ENCODE results near the gene DNAJC15.
"Not testable (repeated sequence)": the region's sequence is repeated elsewhere in the genome, so short reads cannot be mapped to it uniquely, and the experiment has no call there.

DNAJC15 gene

GRCh38 chr13:43045302-43045773, 22.0 kb downstream of the DNAJC15 start:
- not testable (repeated sequence) for DNase-seq (ENCODE audit: low read depth in 3 of 3)

GRCh38 chr13:43046259-43046658, 22.9 kb downstream of the DNAJC15 start:
- no peak for DNase-seq (ENCODE audit: low read depth in 3 of 3)

DNA sequence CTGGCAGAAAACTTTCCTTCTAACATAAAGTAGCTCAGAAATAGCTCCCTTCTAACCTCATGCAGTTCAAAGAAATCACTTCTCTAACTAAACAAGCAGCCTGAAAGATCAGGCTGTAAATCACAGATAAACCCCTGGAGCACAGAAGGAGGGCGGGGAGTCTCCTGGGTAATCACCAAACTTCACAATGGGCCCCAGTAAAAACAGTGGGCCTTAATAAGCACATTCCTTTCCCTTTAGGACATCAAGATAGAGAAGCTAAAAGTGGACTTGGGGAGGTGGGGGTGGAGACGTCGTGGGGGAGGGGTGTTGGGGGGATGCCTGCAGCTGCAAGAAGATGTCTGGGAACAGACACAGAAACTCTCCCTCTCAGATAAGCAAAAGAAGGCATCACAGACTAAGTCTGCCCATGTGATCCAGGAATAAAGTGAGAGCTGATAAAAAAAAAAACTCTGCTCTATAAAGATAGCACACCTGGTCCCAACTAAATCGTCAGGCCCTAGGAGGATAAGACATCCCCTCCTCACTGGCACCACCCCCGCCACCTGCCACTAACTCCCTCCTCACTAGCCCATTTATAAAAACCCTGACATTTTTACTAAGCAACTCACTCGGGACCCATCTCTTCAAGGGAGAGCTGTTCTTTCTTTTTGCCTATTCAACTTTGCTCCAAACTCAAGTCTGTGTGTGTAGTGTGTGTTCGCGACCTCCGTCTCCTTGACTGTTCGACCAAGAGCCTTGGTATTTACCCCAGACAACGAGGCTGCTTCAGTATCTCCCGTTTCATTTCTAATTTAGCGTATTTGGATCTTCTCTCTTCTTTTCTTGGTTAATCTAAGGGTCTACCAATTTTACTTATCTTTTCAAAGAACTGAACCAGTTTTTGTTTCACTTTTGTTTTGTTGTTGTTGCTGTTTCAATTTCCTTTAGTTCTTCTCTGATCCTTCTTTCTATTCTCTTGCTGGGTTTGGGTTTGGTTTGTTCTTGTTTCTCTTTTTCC, 31.7 kb downstream of the DNAJC15 start:
- no peak for DNase-seq (ENCODE audit: low read depth in 3 of 3)

DNA sequence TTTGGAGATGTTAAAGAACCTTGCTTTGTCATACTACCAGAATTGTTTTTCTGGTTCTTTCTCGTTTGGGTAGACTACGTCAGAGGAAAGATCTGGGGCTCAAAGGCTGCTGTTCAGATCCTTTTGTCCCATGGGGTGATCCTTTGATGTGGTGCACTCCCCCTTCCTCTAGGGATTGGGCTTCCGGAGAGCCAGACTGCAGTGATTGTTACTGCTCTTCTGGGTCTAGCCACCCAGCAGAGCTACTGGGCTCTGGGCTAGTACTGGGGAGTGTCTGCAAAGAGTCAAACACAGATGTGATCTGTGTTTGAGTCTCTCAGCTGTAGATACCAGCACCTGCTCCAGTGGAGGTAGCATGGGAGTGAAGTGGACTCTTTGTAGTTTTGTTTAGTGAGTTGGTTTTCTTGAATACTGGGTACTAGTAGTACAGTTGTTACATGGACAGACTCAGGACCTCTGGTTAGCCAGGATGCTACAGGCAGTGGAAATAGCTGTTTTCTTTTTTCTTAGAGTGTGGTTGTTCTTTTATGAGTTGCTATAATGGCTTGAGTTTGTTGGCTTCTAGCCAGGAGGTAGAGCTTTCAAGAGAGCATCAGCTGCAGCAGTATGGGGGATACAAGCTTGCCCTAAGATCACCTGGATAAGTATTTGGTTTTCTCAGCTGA, 34.4 kb downstream of the DNAJC15 start:
- DNase-seq (ENCODE audit: low read depth in 3 of 3): no peak

GRCh38 chr13:43058318-43058674, 34.9 kb downstream of the DNAJC15 start:
- DNase-seq (ENCODE audit: low read depth in 3 of 3): no peak

DNA sequence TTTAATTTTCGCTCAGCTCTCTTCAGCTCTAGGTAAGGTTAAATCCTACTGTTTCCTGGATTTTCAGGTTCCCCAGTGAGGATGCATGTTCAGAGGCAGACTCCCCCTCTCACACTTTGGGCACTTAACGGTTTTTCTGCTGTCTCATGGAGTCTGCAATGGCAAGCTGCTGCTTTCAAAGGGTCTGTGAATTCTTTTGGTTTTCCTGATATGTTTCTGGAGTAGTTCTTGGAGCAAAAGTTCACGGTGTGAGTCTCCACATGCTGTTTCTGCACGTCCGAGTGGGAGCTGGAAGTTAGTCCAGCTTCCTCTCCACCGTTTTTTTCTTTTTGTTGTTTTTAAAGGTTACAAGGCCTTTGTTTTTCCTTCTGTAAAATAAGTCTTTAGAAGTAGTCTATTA, 35.4 kb downstream of the DNAJC15 start:
- no peak for DNase-seq (ENCODE audit: low read depth in 3 of 3)

GRCh38 chr13:43059779-43060178, 36.4 kb downstream of the DNAJC15 start:
- not testable (repeated sequence) for DNase-seq (ENCODE audit: low read depth in 3 of 3)

- DNase-seq (ENCODE audit: low read depth in 3 of 3): not testable (repeated sequence)
Observed at GRCh38 chr13:43060806-43061205, 37.4 kb downstream of the DNAJC15 start.

DNA sequence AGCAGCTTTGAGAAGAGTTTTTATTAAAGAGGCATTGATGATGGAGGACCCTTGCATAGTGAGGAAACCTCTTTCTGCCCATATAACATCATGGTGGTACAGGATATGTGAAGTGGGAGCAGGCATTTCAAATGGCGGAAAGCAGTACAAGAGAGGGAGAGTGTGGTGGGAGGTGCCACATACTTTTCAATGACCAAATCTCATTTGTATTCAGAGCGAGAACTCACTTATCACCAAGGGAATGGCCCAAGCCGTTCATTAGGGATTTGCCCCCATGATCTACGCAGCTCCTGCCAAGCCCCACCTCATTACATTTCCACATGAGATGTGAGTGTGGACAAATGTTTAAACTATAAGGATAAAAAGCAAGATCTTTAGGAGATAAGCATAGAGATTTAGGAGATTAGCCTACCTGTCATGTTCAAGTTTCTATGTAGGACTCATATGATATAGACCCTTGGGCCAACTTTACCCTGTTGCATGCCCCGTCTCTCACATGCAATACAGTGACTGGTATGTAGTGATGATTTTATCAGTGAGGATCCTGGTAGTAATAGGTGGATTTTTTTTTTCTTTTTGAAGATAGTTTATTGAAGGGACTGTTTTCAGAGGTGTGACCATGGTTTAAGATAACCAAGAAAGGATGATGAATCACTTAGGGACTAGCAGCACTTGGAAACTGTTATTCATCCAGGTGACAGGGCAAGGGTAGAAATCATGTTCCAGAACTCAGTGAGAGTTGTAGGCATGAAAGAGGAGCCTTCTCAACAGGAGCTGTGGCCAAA, 38.3 kb downstream of the DNAJC15 start:
- DNase-seq (ENCODE audit: low read depth in 3 of 3): no peak

DNA sequence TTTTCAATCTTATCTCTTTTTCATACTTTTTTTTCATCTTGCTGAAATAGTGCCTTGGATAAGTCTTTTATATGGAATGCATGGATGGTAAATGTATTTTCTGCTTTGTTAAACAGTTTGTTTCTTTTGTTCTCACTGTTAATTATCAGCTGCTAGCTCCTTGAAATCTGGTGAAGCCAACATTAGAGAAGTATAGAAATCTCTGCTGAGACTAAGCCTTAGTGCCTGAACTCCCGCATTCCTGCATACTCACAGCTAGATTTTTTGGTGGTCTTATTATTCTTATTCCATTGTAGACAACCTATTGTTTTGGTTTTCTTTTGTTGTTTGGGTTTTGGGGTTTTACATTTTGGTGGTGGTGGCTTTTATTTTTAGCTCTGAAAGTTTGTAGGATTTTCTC, 48.4 kb downstream of the DNAJC15 start:
- no peak for DNase-seq (ENCODE audit: low read depth in 3 of 3)

- no peak for DNase-seq (ENCODE audit: low read depth in 3 of 3)
Observed at GRCh38 chr13:43072394-43072793, 49.0 kb downstream of the DNAJC15 start.

GRCh38 chr13:43074824-43075510, 51.6 kb downstream of the DNAJC15 start:
- DNase-seq (ENCODE audit: low read depth in 3 of 3): no peak

DNA sequence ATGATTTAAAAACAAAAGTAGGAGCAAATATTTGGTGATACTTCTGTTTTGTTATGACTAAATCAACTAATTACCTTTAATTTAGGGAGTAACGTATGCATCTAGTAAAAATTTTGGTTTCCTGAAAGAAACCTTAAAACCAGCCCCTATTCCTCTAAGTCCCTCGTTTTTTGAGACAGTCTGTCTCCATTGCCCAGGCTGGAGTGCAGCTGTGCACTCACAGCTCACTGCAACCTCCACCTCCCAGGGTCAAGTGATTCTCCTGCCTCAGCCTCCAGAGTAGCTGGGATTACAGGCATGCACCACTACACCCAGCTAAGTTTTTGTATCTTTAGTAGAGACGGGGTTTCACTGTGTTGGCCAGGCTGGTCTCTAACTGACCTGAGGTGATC, 52.1 kb downstream of the DNAJC15 start:
- DNase-seq (ENCODE audit: low read depth in 3 of 3): not testable (repeated sequence)

GRCh38 chr13:43077046-43077445, 53.7 kb downstream of the DNAJC15 start:
- no peak for DNase-seq (ENCODE audit: low read depth in 3 of 3)

DNA sequence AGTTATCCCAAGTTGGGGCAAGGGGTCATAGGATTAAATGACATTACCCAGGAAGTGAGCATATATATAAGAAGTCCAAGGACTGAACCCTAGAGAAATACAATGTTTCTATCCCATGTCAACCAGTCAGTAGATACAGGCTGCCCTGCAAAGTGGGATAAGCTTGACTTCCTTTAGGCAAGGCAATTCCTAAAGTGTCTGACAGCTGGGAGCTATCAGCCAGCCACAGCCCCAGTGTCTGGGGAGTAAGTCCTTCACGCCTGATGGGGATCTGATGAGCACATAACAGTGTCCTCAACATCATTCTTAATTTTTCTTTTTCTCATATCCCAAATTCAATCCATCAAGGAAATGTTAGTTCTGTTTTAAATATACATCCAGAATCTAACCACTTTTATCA, 54.1 kb downstream of the DNAJC15 start:
- no peak for DNase-seq (ENCODE audit: low read depth in 3 of 3)

- no peak for DNase-seq (ENCODE audit: low read depth in 3 of 3)
Observed at GRCh38 chr13:43077906-43078305, 54.5 kb downstream of the DNAJC15 start.

DNA sequence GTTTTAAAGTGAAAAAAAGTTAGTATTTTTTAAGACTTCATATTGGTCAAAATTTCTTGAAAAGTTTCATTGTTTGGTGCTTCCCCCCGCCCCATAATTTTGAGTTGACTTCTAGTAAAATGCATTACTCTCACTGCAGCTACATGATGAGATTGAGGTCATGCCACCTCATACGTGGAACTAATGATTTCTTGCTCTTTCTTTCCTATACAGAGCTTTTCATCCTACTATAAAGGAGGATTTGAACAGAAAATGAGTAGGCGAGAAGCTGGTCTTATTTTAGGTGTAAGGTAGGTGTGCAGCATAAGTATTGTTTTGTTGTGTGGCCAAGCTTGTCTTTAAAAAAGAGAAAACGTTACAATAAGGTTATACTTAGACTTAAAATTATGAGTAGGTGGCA, 55.0 kb downstream of the DNAJC15 start:
- no peak for DNase-seq (ENCODE audit: low read depth in 3 of 3)

DNA sequence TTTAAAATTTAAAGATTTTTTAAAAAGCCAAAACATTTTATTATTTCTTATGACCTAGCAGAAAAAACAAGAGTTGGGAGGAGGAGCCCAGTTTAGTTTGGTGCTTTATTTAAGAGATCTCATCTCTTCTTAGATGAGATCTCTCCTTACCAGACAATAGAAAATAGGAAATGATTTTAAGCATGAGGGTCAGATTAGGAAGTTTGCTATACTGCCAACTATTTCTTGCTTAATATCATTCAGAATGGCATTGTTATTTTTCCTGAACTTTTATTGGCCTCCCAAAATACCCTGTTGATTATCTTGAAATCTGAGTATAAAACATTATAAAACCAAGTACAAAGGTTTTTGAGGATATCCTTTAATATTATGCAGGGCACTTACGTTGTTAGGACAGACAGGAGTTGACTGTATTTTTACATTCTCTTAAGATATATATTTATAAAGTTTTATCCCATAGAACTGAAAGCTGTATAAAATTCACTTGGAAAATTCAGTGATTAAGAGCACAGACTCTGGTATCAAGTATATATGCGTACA, 56.1 kb downstream of the DNAJC15 start:
- DNase-seq (ENCODE audit: low read depth in 3 of 3): no peak

DNA sequence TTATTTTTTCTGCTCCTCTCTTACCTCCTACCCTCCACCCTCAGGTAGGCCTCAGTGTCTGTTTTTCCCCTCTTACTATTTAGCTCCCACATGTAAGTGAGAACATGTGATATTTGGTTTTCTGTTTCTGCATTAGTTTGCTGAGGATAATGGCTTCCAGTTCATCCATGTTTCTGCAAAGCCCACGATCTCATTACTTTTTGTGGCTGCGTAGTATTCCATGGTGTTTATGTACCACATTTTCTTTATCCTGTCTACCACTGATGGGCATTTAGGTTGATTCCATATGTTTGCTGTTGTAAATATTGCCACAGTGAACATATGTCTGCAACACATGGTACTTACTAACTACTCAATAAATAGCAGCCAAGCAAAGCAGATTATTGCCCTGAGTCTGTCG, 56.8 kb downstream of the DNAJC15 start:
- DNase-seq (ENCODE audit: low read depth in 3 of 3): no peak

GRCh38 chr13:43081866-43082265, 58.5 kb downstream of the DNAJC15 start:
- DNase-seq (ENCODE audit: low read depth in 3 of 3): no peak

DNA sequence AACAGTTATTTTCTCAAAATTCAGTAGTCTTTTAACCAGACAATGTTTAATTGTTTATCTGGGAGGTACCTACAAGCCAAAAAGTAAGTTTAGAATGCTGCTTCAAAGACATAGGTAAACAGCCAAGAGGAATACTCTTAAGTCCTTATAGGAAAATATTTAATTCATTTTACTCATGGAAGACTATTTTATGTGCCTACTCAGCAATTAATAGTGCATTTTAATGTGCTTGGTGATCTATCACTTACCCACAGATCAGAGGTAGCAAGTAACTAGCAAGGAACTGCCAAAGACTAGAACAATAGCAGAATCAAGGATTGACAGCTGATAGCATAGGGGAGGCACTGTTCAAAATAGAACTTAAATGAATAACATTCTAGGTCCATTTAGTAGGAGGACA, 60.4 kb downstream of the DNAJC15 start:
- no peak for DNase-seq (ENCODE audit: low read depth in 3 of 3)
